T1000 (cell line): Measurements from ENCODE around the gene OCLN.
"Not testable (repeated sequence)": the region's sequence is repeated elsewhere in the genome, so short reads cannot be mapped to it uniquely, and the experiment has no call there.

Source experiments
- DNase-seq: peaks from one replicate; lab custom pipeline; 2025; ENCODE audit warnings: mixed read lengths; lab: John Stamatoyannopoulos, UW

The OCLN gene

DNA sequence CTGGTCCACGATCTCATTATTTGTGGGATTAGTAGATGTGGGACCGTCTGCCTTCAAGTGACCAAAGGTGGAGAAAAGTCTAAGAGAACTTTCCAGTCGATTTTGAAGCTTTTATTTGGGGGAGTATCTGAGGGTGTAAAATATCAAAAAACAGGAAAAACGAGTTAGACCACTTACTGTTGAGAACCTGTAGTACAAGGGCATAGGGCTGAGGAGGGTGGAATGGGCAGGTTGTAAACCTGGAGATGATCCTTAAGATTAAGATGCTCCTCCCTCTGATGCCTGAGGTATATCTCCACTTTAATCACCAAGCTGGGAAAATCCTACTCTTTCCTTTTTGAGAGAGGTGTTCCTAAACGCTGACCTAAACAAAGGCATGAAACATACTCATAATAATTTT, 35.4 kb downstream of the OCLN start:
- no peak for DNase-seq

DNA sequence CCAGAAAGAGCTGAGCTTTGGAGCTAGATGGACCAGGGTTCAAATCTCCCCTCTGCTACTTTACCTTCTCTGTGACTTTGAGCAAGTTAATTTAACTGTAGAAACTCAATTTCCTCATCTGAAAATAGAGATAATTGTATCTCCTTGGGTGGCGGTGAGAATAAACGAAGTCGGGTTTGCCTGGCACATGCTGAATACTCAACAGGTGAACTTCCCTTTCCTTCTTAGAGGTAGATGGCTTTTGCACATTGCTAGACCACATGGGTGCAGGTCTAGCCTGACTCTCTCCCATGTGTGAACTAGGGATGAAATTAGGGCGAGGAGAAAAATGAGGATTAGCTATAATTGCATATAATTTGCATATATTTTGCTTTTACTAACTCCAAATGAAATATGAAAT, 36.0 kb downstream of the OCLN start:
- DNase-seq = no peak

DNA sequence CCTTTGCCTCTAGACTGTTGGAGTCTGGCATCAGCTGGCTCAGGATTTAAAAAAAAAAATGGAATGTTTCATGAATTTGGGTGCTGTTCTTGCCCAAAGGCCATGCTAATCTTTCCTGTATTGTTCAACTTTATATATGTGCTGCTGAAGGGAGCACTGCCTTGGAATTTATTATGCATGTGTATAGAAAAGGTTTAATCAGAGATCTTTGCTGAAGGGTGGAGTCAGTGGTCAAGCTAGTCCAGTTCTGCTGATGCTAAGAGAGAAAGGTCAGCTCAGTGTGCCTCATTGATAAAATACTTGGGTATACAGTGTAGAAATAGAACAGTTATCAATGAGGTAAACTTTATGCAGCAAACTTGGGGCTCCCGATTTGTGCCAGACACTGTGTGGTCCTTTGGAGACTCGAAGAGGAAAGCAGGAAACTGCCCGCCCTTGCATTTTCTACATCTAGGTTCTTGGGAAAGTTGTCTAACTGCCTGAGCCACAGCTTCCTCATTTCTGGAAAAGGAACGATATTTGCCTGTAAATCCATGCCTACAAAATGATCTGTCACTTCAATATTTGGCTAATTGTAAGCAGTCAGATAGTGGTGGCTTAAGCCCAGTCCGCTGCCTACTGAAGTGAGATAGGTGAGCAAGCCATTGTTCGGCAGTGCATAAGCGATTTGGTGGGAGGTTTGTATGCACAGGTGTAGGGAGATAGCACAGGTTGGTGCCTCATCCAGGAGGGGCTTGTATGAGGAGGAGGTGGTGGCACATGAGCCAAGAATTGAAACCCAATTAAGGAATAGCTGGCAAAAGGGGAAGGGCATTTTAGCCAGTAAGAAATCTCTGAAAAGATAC, 38.2 kb downstream of the OCLN start:
- DNase-seq = no peak

- DNase-seq = no peak
Observed at GRCh38 chr5:69531406-69531801, 38.8 kb downstream of the OCLN start.

DNA sequence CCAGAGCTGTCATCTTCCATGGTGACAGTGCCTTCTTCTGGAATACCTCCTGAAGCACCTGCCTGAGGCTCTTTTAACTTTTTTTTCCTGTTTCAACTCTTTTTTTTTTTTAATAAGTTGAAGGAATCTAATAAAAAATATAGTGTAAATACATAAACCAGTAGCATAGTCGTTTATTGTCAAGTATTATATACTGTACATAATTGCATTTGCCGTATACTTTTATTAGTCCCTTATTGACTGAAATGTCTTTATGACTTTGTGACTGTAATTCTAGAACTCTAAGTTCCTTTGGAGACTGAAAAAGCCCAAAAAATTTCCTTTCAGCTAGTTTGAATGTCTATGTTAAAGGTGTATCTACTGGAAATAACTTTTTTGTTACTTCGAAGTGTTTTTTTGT, 45.3 kb downstream of the OCLN start:
- not testable (repeated sequence) for DNase-seq

DNA sequence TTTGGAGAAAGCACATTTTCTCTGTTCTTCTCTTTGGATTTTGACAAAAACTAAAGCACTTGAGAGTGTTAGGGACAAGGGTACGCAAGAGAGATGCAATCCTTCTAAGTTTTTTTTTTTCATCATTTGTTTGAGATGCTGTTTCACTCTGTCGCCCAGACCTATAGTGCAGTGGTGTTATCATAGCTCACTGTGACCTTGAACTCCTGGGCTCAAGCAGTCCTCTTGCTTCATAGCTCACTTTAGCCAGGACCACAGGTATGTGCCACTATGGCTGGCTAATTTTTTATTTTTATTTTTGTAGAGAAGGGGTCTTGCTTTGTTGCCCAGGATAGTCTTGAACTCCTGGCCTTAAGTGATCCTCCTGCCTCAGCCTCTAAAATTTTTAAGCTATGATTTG, 46.1 kb downstream of the OCLN start:
- DNase-seq = not testable (repeated sequence)

DNA sequence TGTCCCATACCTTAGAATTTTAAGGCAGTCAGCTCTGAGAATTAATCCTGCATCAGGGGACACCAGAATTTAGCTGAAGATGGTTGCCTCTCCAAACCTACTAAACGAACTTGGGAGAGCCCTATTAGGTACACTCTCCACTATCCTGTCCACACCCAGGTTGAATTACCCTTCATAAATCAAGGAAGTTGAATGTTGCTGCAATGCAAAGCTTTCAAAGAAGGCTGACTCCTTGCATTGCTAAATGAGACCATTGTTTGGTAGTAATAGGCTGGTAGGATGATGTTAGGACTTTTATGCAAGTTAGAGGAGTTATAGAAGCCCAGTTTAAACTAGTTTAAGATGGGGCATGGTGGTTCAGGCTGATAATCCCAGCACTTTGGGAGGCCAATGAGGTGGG, 48.8 kb downstream of the OCLN start:
- DNase-seq = not testable (repeated sequence)

DNA sequence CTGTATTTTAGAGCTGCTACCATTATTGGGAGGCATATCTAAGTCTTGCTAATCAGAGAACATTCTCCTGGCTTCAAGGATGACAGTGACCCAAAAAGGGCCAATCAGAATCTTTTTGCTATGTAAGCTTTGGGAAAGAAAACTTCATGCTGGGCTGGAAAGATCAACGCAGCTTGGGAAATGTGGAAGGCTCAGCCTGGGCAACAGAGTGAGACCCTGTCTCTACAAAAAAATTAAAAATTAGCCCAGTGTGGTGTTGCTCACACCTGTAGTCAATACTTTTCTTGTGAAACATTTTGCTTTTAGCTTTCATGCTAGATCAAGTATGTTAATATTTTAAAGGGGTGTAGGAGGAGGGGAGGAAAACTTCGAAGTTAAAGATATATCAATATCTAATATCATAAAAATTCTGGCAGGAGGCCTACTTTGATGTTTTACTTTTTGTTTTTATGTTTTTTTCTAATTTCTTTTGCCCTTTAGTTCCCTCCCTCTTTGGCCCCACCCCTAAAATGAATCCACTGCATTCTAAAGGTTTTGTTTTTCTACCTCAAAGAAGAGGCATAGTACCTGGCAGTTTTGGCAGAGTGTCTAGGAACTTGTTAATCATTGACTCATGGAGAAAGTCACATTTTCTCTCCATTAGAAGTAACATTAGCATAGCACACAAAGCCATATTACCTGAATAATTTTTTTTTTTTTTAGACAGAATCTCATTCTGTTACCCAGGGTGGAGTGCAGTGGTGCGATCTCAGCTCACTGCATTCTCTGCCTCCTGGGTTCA, 50.4 kb downstream of the OCLN start:
- not testable (repeated sequence) for DNase-seq

- DNase-seq = not testable (repeated sequence)
Observed at GRCh38 chr5:69544602-69545001, 52.0 kb downstream of the OCLN start.

DNA sequence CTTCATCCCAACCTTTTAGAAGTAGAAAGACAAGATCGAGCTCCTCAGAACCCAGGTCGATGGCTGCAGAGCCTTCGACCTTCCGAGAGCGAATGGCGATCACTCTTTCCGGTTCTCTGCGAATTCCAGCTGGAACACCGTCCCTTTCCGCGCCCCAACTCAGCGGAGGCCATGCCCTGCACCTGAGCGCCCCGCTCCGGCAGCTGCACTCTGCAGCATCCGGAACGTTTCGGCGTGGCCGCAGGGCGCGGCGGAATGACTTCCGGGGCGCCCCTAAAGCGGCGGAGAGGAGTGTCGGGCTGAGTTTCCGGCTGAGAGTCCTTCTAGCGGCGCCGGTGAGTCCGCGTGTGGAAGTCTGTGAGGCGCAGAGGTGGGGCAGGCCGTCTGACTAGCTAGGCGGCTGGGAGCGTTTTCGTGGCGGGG, 67.3 kb downstream of the OCLN start, which contains the start of gene GTF2H2C:
GTF2H2C (plus strand) TSS at position 284 of the 423 bp plus-strand sequence. CDS start 4,942 bp downstream, outside the sequence.
- DNase-seq = not testable (repeated sequence)

DNA sequence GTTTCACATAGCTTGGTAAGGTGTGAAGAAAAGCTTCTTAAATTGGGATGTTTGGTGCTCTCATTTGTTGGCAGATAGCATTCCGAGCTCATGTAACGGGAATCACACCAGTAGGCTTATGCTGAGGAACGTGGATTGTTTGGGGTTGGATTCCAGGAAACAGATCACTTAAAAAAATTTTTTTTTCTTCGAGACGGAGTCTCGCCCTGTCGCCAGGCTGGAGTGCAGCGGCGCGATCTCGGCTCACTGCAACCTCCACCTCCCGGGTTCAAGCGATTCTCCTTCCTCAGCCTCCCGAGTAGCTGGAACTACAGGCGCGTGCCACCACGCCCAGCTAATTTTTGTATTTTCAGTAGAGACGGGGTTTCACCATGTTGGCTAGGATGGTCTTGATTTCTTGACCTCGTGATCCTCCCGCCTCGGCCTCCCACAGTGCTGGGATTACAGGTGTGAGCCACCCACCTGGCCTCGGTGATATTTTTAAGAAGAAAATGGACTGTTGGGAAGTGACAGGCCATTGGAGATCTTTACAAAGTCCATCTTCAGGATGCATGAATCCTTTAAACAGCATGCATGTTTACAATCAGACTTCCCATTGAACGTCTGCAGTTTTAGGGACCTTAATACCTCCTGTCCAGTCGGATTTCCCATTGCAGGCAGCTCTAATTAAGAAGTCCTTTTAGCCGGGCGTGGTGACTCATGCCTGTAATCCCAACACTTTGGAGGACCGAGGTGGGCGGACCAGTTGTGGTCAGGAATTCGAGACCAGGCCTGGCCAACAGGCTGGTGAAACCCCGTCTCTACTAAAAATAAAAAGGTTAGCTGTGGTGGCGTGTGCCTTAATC, 68.2 kb downstream of the OCLN start:
- not testable (repeated sequence) for DNase-seq

GRCh38 chr5:69566172-69566571, 73.6 kb downstream of the OCLN start:
- DNase-seq = not testable (repeated sequence)

GRCh38 chr5:69568072-69568471, 75.5 kb downstream of the OCLN start:
- DNase-seq = not testable (repeated sequence)

DNA sequence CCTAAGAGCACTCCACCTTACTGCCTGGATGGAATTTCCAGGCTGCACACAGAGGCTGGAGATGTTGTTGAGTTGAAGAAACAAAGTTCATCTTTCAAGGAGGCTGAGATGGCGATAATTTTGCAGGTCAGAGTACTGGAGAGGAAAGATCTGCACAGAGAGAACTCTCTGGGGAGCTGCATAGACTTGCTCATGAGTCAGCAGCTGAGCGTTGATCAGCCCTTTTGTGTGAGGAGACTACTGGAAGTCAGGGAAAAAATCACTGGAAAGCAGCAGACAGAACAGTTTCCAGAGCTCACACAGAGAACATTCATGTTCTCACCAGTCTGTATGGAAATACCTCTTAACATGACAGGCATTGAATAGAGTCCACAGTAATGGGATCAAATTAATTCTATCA, 90.8 kb downstream of the OCLN start:
- DNase-seq = not testable (repeated sequence)

- not testable (repeated sequence) for DNase-seq
Observed at GRCh38 chr5:69596114-69596840, 103.7 kb downstream of the OCLN start.

DNA sequence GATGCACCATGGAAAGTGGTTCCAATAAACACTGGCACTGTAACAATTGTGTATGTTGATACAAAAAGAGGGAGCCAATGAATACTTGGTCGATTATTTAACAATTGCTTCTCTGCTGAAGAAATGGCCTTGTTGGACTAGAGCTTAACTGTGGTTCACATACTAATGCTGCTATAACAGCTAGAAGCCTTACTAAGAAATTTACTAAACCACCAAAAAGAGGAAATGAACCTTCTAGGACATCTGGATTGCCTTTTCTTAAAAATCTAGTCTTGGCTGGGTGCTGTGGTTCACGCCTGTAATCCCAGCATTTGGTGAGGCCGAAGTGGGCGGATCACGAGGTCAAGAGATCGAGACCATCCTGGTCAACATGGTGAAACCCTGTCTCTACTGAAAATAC, 109.4 kb downstream of the OCLN start:
- not testable (repeated sequence) for DNase-seq

DNA sequence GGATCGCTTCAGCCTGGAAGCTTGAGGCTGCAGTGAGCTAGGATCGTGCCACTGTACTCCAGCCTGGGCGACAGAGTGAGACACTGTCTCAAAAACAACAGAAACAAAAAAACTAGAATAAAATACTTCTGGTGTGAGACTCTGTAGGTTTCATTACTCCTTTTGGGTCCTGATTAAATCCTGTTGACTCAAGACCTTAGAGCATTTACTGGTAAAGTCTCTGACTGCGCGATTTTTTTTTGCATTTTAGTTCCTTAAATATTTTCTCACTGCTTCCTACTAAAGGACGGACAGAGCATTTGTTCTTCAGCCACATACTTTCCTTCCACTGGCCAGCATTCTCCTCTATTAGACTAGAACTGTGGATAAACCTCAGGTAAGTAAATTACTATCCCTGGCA, 114.2 kb downstream of the OCLN start:
- not testable (repeated sequence) for DNase-seq
